ENCODE results near the gene TNFRSF12A.

DNA sequence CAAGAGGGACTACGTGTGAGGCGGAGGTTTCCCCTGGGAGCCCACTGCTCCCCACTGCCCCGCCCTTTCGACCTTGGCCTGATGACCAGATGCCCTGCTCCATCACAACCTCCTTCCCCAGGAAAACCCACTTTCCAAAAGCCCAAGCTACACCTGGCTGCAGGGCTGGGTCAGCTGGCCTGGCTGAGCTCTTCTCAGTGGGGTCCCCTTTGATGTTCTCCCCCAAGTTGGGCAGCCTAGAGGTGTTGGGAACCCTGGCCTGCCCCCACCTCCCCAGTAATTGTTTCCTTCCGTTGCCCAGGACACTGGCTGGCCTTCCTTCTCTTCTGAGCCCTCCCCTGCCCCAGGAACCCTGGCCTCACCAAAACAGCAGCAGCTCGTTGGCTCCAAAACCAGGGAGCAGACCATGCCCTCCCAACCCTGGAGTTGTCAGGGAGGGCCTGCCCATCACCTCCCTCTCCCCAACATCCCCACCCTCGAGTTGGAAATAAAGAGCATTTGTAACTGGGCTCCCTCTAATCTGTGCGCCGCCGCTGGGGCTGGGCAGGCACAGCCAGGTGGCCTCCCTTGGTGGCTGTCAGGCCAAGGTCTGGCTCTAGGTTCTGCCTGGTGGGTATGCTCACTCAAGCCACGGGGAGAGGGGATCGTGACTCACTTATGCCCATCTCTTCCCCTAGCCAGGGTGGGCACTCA, 6.0 kb upstream of the TNFRSF12A start:
- TF ChIP-seq, protein P1, sequence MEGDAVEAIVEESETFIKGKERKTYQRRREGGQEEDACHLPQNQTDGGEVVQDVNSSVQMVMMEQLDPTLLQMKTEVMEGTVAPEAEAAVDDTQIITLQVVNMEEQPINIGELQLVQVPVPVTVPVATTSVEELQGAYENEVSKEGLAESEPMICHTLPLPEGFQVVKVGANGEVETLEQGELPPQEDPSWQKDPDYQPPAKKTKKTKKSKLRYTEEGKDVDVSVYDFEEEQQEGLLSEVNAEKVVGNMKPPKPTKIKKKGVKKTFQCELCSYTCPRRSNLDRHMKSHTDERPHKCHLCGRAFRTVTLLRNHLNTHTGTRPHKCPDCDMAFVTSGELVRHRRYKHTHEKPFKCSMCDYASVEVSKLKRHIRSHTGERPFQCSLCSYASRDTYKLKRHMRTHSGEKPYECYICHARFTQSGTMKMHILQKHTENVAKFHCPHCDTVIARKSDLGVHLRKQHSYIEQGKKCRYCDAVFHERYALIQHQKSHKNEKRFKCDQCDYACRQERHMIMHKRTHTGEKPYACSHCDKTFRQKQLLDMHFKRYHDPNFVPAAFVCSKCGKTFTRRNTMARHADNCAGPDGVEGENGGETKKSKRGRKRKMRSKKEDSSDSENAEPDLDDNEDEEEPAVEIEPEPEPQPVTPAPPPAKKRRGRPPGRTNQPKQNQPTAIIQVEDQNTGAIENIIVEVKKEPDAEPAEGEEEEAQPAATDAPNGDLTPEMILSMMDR (IDR thresholded peaks at IDR 0.05), result no peak
- TF ChIP-seq POLR2A (IDR thresholded peaks at IDR 0.05), result no peak
